ENCODE results near the gene ADCY2. TPM values are rescaled to one million over a fixed set of nuclear protein-coding genes. Genes with fewer than 3 reads are reported as not detected.

The ADCY2 gene
- total RNA-seq, 2 experiments from 2014 or later, result not detected

GRCh38 chr5:7405277-7405676, 9.3 kb downstream of the ADCY2 start:
- ChIA-PET POLR2A (no interaction called here), CTCF (ENCODE audit: unreplicated experiment) (no interaction called here)
- Histone ChIP-seq H2AFZ (ENCODE audit: low read length) (no peak overlapping the region), H3K9me3 (ENCODE audit: low read length) (no peaks in the 10 kb centered on the region), H3K36me3 (ENCODE audit: insufficient read depth, low read length) (no peaks in the 10 kb centered on the region), H3K4me1 (ENCODE audit: insufficient read depth, low read length, poor library complexity, severe bottlenecking) (no peaks in the 10 kb centered on the region), H3K27ac (ENCODE audit: low read depth, low read length, poor library complexity, severe bottlenecking) (no peak overlapping the region), H3K9me2 (ENCODE audit: insufficient read depth, low read length) (no peaks in the 10 kb centered on the region), H4K20me1 (ENCODE audit: insufficient read depth, low read length) (no peaks in the 10 kb centered on the region), H3K4me3 (ENCODE audit: low read depth, low read length, poor library complexity, severe bottlenecking) (no peak overlapping the region), H3K4me2 (ENCODE audit: low read length) (no peak overlapping the region), H3K79me2 (ENCODE audit: insufficient read depth, low read depth, low read length) (no peaks in the 10 kb centered on the region)
- TF ChIP-seq CTCF (conservative IDR thresholded peaks at IDR 0.05; ENCODE audit: low read length) (no peak), EZH2phosphoT487 (IDR thresholded peaks at IDR 0.05; ENCODE audit: borderline replicate concordance, low read depth, low read length) (no peak)
- no TSS peak for BruUV-seq (replicated peaks)
- DNase-seq (ENCODE audit: low spot score), result no peak
- intact Hi-C loops (cut with micrococcal nuclease; ENCODE audit: unreplicated experiment), result no loop called here

GRCh38 chr5:7410936-7411511, 15.1 kb downstream of the ADCY2 start:
- ChIA-PET POLR2A (no interaction called here), CTCF (ENCODE audit: unreplicated experiment) (no interaction called here)
- Histone ChIP-seq H3K9me3 (ENCODE audit: low read length) (no peaks in the 10 kb centered on the region), H2AFZ (ENCODE audit: low read length) (no peak overlapping the region), H3K4me3 (ENCODE audit: low read depth, low read length, poor library complexity, severe bottlenecking) (no peak overlapping the region), H3K27ac (ENCODE audit: low read depth, low read length, poor library complexity, severe bottlenecking) (no peak overlapping the region), H3K4me2 (ENCODE audit: low read length) (no peak overlapping the region), H4K20me1 (ENCODE audit: insufficient read depth, low read length) (no peaks in the 10 kb centered on the region), H3K36me3 (ENCODE audit: insufficient read depth, low read length) (no peaks in the 10 kb centered on the region), H3K4me1 (ENCODE audit: insufficient read depth, low read length, poor library complexity, severe bottlenecking) (no peaks in the 10 kb centered on the region), H3K9me2 (ENCODE audit: insufficient read depth, low read length) (no peaks in the 10 kb centered on the region), H3K79me2 (ENCODE audit: insufficient read depth, low read depth, low read length) (no peaks in the 10 kb centered on the region)
- TF ChIP-seq EZH2phosphoT487 (IDR thresholded peaks at IDR 0.05; ENCODE audit: borderline replicate concordance, low read depth, low read length) (no peak), CTCF (conservative IDR thresholded peaks at IDR 0.05; ENCODE audit: low read length) (no peak)
- DNase-seq (ENCODE audit: low spot score), result no peak
- no TSS peak for BruUV-seq (replicated peaks)
- intact Hi-C loops (cut with micrococcal nuclease; ENCODE audit: unreplicated experiment), result no loop called here

- H3K4me2 ChIP-seq (ENCODE audit: low read length), result no peak overlapping the region
- ChIA-PET CTCF (ENCODE audit: unreplicated experiment) (no interaction called here), POLR2A (no interaction called here)
- no peaks in the 10 kb centered on the region for H3K36me3 ChIP-seq (ENCODE audit: insufficient read depth, low read length)
- intact Hi-C loops (cut with micrococcal nuclease; ENCODE audit: unreplicated experiment), result no loop called here
- H3K4me3 ChIP-seq (ENCODE audit: low read depth, low read length, poor library complexity, severe bottlenecking), result no peak overlapping the region
- no peak overlapping the region for H2AFZ ChIP-seq (ENCODE audit: low read length)
- no peaks in the 10 kb centered on the region for H4K20me1 ChIP-seq (ENCODE audit: insufficient read depth, low read length)
- no peak overlapping the region for H3K27ac ChIP-seq (ENCODE audit: low read depth, low read length, poor library complexity, severe bottlenecking)
- H3K79me2 ChIP-seq (ENCODE audit: insufficient read depth, low read depth, low read length), result no peaks in the 10 kb centered on the region
- no peaks in the 10 kb centered on the region for H3K9me2 ChIP-seq (ENCODE audit: insufficient read depth, low read length)
- H3K4me1 ChIP-seq (ENCODE audit: insufficient read depth, low read length, poor library complexity, severe bottlenecking), result no peaks in the 10 kb centered on the region
- no TSS peak for BruUV-seq (replicated peaks)
- no peak for TF ChIP-seq EZH2phosphoT487 (IDR thresholded peaks at IDR 0.05; ENCODE audit: borderline replicate concordance, low read depth, low read length)
- DNase-seq (ENCODE audit: low spot score), result no peak
- no peaks in the 10 kb centered on the region for H3K9me3 ChIP-seq (ENCODE audit: low read length)
These were observed 16.5 kb downstream of the ADCY2 start for GRCh38 chr5:7412409-7412808.

Data from OCI-LY7 (cell line).